Tibial nerve (tissue), 3 donors: Measurements from ENCODE around the gene PIEZO1.

Source experiments
- POLR2A ChIP-seq, 2 donors: fragments of 450-650 bp; IDR thresholded peaks; one replicate each; pipeline ENCODE4 v1.6.1; 2017; ENCODE audit warnings: antibody characterized with exemption in 2 of 2, mild to moderate bottlenecking in 2 of 2, moderate library complexity in 2 of 2
- TF ChIP-seq, protein P1 (sequence below), 5 experiments: fragments of 200-600 bp in 3 of 5; fragments of 450-650 bp in 2 of 5; sonication (generic) in 3 of 5; IDR thresholded peaks; one replicate each; pipeline ENCODE4 v1.5.1; 2016 to 2019; ENCODE audit warnings: antibody characterized with exemption in 5 of 5, mild to moderate bottlenecking in 3 of 5, moderate library complexity in 2 of 5

DNA sequence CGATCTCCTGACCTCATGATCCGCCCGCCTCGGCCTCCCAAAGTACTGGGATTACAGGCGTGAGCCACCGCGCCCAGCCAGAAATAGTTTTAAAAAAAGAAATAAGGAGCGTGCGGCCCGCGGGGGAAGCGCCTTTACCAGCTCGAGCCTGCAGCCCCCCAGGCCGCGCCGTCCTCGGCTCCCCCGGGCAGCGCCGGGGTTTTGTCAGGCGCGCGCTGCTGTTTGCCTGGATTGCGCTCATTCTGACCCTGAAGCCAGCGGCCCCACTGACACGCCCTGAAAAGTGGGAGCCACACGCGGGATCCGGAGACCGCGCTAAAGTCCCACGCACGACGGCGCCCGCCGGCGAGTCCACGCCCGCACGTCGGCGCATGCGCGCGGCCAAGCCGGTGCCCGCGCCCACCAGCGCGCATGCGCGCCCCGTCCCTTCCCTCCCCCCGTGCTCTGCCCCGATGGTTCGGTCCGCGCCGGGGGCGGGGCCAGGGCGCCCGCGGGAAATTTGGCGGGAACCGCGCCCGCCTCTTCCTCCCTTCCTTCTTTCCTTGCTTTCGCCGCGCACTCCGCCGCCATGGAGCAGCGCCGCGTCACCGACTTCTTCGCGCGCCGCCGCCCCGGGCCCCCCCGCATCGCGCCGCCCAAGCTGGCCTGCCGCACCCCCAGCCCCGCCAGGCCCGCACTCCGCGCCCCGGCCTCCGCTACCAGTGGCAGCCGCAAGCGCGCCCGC lies 18.4 kb upstream of the PIEZO1 start, which contains the start of gene CDT1:
- TF ChIP-seq, protein P1, sequence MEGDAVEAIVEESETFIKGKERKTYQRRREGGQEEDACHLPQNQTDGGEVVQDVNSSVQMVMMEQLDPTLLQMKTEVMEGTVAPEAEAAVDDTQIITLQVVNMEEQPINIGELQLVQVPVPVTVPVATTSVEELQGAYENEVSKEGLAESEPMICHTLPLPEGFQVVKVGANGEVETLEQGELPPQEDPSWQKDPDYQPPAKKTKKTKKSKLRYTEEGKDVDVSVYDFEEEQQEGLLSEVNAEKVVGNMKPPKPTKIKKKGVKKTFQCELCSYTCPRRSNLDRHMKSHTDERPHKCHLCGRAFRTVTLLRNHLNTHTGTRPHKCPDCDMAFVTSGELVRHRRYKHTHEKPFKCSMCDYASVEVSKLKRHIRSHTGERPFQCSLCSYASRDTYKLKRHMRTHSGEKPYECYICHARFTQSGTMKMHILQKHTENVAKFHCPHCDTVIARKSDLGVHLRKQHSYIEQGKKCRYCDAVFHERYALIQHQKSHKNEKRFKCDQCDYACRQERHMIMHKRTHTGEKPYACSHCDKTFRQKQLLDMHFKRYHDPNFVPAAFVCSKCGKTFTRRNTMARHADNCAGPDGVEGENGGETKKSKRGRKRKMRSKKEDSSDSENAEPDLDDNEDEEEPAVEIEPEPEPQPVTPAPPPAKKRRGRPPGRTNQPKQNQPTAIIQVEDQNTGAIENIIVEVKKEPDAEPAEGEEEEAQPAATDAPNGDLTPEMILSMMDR (IDR thresholded peaks at IDR 0.05), result peak in 1 of 5 experiments; percentile 40
- TF ChIP-seq POLR2A (IDR thresholded peaks at IDR 0.05), result peak; percentile 77 to 85
